Stimulated activated CD8-positive, alpha-beta memory T cell treated with anti-CD3 and anti-CD28 coated beads, Interleukin-4, amount 100 ng/mL, for 1 hour (primary cell): ENCODE measurements around the gene HS6ST1.

Experiments
- DNase-seq, 2 donors: peaks; one replicate each; pipeline ENCODE4 v3.0.0-alpha.2; 2020; ENCODE audit warnings: low read depth in 2 of 2, low spot score in 1 of 2

Gene HS6ST1

GRCh38 chr2:128348701-128349100 lies 30.0 kb upstream of the HS6ST1 start:
- DNase-seq: no peak

DNA sequence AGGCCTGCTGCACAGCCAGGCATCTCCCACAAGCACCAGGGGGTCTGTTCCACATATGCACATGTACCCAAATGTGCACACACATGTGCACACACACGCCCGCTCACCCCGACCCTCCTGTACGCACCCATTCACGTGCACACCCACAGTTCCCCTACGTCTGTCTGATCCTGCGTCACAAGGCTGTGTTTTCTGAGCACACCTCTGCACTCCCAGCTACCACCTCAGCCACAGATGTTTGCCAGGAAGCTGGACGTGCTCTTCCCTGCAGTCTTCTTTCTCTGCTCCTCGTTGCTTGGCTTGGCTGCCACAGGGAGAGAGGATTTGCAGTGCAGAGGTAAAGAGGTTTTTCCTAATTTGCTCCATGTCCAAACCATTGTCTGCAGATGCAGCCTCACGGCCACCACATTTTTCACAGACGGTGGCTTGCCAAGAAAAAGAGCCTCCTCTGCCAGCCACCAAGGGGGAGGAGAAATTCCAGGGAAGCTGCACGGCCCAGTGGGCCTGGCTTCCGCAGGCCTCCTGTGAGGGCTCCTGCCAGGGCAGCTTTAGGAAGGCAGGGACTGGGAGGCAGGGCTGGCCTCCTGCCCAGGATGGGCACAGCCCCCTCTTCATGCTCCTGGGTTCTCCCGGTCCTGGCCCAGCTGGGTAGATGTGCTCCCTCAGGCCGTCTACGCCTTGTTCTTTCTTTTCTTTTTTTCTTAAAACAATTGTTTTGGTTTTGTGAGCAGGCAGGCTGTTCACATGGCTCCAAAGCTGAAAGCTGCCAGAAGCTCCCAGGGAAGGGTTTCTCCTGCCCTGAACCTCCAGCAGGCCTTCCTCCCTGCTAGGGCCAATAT lies 29.3 kb upstream of the HS6ST1 start:
- DNase-seq: no peak

DNA sequence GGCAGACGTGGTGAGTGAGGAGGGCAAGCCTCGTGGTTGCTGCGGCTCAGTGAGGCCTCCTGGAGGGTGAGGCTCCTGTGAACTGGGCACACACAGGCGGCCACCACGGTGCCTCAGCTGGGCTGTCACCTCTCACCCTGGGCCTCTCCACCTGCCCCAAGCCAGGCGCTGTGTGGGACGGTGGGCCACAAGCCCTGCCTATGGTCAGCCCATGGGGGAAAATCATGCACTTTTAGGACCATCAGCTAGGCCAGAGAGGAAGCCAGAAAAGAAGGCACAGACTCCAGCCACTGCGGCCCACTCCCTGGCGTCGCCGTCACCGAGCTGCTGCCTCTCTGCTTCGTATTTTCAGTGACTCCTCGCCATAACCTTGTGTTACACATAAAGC lies 28.5 kb upstream of the HS6ST1 start:
- no peak for DNase-seq

GRCh38 chr2:128346291-128347170 lies 27.9 kb upstream of the HS6ST1 start:
- DNase-seq: no peak

DNA sequence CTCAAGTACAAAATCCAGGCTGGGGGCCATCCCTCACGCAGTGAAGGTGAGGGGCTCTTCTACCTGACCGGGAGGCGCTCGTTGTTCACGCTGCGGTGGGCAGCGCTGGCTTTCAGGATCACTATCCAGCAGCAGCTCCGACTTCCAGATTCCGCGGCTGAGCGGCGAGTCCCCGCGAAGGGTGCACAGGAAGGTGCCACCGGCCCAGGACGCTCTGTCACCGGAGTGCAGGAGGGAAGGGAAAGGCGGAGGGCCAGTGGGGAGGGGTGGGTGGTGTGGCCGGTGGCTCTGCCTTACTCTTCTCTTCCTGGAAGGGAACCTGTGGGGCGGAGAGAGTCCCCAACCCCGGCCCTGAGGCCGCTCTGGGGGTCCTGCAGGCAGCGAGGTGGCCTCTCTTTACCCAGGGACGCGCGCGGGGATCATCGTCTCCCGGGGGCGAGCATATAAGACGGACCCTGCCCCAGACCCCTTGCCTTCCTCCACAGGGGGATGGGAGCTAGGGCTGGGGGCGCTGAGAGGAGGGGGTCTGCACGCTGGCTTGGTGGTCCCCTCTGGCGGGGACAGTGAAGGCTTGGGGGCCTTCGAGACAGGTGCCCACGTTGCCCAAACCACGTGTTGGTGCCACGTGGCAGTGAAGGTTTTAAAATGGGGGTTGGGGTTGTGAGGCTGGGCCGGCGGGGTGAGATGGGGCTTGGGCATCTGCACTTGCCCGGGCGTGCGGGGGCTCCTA lies 26.9 kb upstream of the HS6ST1 start:
- no peak for DNase-seq

DNA sequence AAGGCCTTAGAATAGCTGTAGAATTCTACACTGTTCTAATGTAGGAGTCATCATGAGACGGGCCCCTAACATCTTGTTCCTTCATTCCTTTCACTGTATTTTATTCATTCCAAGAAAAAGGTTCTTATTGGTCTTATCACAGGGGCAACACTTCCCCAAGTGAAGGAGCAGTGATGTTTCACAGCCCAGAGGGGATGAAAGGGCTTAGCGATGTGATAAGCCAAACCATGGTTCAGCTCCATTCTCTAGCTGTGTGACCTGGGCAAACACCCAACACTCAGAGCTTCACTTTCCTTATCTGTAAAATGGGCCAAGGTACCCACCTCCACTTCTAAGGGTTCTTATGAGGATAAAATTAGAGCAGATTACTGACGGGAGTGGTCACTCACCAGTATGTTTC lies 25.4 kb upstream of the HS6ST1 start:
- no peak for DNase-seq

- no peak for DNase-seq
Observed at GRCh38 chr2:128343459-128343858, 24.8 kb upstream of the HS6ST1 start.

- DNase-seq: no peak
Observed at GRCh38 chr2:128342550-128342949, 23.9 kb upstream of the HS6ST1 start.

DNA sequence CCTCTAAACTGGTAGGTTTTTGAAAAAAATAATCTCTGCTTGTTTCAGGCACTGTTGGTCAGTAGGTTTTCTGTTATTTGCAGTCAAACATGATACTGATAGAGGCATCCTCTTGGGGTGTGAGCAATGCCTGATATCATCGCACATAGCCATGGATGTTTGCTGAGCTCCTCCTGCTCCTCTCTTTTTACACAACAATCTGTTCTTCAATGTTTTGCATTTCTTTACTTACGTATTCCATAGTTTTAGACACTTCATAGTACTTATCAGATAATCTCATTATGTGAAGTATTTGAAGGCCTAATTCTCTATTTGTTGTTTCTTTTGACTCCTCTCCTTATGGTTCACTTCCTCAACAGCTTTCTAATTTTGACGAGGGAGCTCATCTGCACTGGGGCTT lies 23.0 kb upstream of the HS6ST1 start:
- DNase-seq: no peak

- DNase-seq: no peak
Observed at GRCh38 chr2:128332091-128332634, 13.5 kb upstream of the HS6ST1 start.

DNA sequence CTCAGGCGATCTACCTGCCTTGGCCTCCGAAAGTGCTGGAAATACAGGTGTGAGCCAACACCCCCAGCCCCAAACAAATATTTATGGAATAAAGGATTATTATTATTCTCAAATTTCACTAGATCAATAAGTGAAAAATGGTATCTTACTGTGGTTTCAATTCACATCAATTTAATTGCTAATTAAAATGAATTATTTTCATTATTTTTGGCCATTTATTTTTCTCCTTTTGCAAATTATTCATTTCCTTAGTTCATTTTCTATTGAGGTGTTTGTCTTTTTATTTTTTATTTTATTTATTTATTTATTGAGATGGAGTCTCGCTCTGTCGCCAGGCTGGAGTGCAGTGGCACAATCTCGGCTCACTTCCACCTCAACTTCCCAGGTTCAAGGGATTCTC lies 11.9 kb upstream of the HS6ST1 start:
- no peak for DNase-seq

DNA sequence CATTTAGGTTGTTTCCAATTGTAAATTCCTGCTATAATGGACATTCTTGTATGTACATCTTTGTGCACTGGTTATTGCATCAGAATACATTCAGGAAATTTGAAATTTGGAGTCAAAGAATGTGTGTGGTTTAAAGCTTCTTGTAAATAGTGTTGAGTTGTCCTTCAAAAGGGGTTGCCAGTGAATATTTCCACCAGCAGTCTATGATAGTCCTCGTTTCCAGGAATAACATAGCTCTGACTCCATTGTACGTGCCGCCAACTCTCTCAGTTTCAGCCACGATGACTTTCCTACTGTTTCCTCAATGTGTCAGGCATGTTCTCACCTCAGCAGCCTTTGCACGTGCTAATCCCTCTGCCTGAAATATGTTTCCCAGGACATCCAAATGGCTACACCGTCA lies 10.9 kb upstream of the HS6ST1 start:
- no peak for DNase-seq

- no peak for DNase-seq
Observed at GRCh38 chr2:128327180-128327964, 8.7 kb upstream of the HS6ST1 start.

- DNase-seq: no peak
Observed at GRCh38 chr2:128326346-128326745, 7.7 kb upstream of the HS6ST1 start.

- DNase-seq: no peak
Observed at GRCh38 chr2:128325611-128326181, 7.0 kb upstream of the HS6ST1 start.

DNA sequence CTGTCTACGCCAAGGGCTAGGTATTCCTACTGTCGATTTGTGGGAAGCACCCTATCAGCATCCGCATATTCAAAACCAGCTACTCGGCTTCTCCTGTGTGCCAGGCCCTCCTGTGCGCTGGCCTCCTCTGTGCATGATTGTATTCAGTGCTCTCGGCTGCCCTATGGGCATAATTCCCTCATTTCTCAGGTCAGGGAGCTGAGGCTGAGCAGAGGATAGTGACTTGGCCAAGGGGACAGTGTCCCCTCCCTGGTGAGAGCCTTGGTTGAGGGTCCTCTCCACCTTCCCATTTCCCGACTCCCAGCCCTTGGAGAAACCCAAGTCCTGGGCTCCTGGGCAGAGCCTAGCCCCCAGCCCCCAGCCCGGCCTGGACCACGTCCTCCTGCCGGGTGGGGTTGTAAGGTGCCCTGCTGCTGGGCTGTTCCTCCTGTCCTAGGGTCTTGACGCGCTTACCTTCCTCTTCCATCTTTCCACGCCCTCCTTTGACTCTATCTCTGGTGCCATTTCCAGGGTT lies 6.3 kb upstream of the HS6ST1 start:
- no peak for DNase-seq

GRCh38 chr2:128324008-128324896 lies 5.6 kb upstream of the HS6ST1 start:
- no peak for DNase-seq

GRCh38 chr2:128323555-128323931 lies 4.9 kb upstream of the HS6ST1 start:
- no peak for DNase-seq
